Chondrocyte (in vitro differentiated cells): ENCODE results near the gene TADA2B. TPM values are rescaled to one million over a fixed set of nuclear protein-coding genes. Genes with fewer than 3 reads are reported as not detected.

Experiments
- DNase-seq: peaks from one replicate; pipeline ENCODE4 v3.0.0; 2021; ENCODE audit warnings: mixed read lengths, low spot score
- H3K27ac Mint-ChIP-seq: one replicate; pipeline ENCODE4 v1.8.0; 2021; ENCODE audit warnings: mild to moderate bottlenecking, moderate library complexity, mixed read lengths; ENCODE audit not compliant: unreplicated experiment
- H3K27me3 Mint-ChIP-seq: 2 replicates; pipeline ENCODE4 v1.8.0; 2021; ENCODE audit warnings: low read depth, mixed read lengths
- H3K36me3 Mint-ChIP-seq: 2 replicates; pipeline ENCODE4 v1.8.0; 2021; ENCODE audit warnings: low read depth, mixed read lengths
- H3K4me1 Mint-ChIP-seq: 2 replicates; pipeline ENCODE4 v1.8.0; 2021; ENCODE audit warnings: low read depth, mild to moderate bottlenecking, mixed read lengths
- H3K4me3 Mint-ChIP-seq: one replicate; pipeline ENCODE4 v1.8.0; 2021; ENCODE audit warnings: mild to moderate bottlenecking, moderate library complexity, mixed read lengths; ENCODE audit not compliant: unreplicated experiment
- H3K9me3 Mint-ChIP-seq: 2 replicates; pipeline ENCODE4 v1.8.0; 2021; ENCODE audit warnings: low read depth, mixed read lengths
- CTCF ChIP-seq: fragments of 200-600 bp; sonication (generic); IDR thresholded peaks from 2 replicates; pipeline ENCODE4 v1.5.0; 2021; ENCODE audit warnings: antibody characterized with exemption, mild to moderate bottlenecking, moderate library complexity
- total RNA-seq: library from RNA; stranded (reverse); gene quantifications from 3 replicates; pipeline ENCODE4 v1.2.1, GENCODE V29; 2021

TADA2B gene
- total RNA-seq, 1 donor from 2014 or later = 18.5 TPM

GRCh38 chr4:7017446-7018048 is 25.6 kb upstream of the TADA2B start:
- no peak for DNase-seq
- Mint-ChIP-seq H3K9me3 (no peaks in the 10 kb centered on the region), H3K27ac (no peak overlapping the region), H3K4me3 (no peak overlapping the region), H3K36me3 (peaks cover 23% of the 10 kb centered on the region), H3K4me1 (peaks cover 23% of the 10 kb centered on the region), H3K27me3 (no peaks in the 10 kb centered on the region)
- TF ChIP-seq CTCF = no peak

- Mint-ChIP-seq H3K9me3 (no peaks in the 10 kb centered on the region), H3K4me1 (peaks cover 26% of the 10 kb centered on the region), H3K4me3 (no peak overlapping the region), H3K27me3 (no peaks in the 10 kb centered on the region), H3K27ac (no peak overlapping the region), H3K36me3 (peaks cover 20% of the 10 kb centered on the region)
- no peak for TF ChIP-seq CTCF
- DNase-seq = no peak
Observed at GRCh38 chr4:7018281-7018680, 24.9 kb upstream of the TADA2B start.

GRCh38 chr4:7019367-7019766 is 23.8 kb upstream of the TADA2B start:
- no peaks in the 10 kb centered on the region for H3K9me3 Mint-ChIP-seq
- DNase-seq = no peak
- peaks cover 28% of the 10 kb centered on the region for H3K4me1 Mint-ChIP-seq
- no peaks in the 10 kb centered on the region for H3K27me3 Mint-ChIP-seq
- H3K4me3 Mint-ChIP-seq = no peak overlapping the region
- no peak for TF ChIP-seq CTCF
- peaks cover 14% of the 10 kb centered on the region for H3K36me3 Mint-ChIP-seq
- H3K27ac Mint-ChIP-seq = no peak overlapping the region

- Mint-ChIP-seq H3K27ac (peak overlapping the region; percentile 87), H3K27me3 (no peaks in the 10 kb centered on the region), H3K4me3 (no peak overlapping the region), H3K36me3 (peaks cover 5% of the 10 kb centered on the region), H3K4me1 (peaks cover 28% of the 10 kb centered on the region), H3K9me3 (no peaks in the 10 kb centered on the region)
- DNase-seq = peak; percentile 48
- TF ChIP-seq CTCF = no peak
Observed at GRCh38 chr4:7020290-7020689, 22.9 kb upstream of the TADA2B start.

GRCh38 chr4:7020856-7021255 is 22.3 kb upstream of the TADA2B start:
- Mint-ChIP-seq H3K27ac (peak overlapping the region; percentile 87), H3K9me3 (no peaks in the 10 kb centered on the region), H3K27me3 (no peaks in the 10 kb centered on the region), H3K36me3 (peaks cover 3% of the 10 kb centered on the region), H3K4me1 (peaks cover 28% of the 10 kb centered on the region), H3K4me3 (no peak overlapping the region)
- no peak for TF ChIP-seq CTCF
- DNase-seq = peak; percentile 51
